ACC112 (cell line): Measurements from ENCODE around the gene KCNN3.
A peak's percentile ranks its signal among the peaks of the same experiment; 100 is the strongest.

Experiments used
- H2AFZ ChIP-seq: fragments of 200-600 bp; sonication (generic); one replicate; pipeline ENCODE4 v1.6.0; 2017; ENCODE audit warnings: antibody characterized with exemption, low read length; ENCODE audit not compliant: unreplicated experiment
- H3K27ac ChIP-seq: fragments of 200-600 bp; sonication (generic); 2 replicates; pipeline ENCODE4 v1.5.1; 2014; ENCODE audit warnings: low read depth, mild to moderate bottlenecking, antibody characterized with exemption, low read length, moderate library complexity
- H3K27me3 ChIP-seq: fragments of 200-600 bp; sonication (generic); 2 replicates; pipeline ENCODE4 v1.6.1; 2014; ENCODE audit warnings: mild to moderate bottlenecking, antibody characterized with exemption, low read length, moderate library complexity, mixed read lengths; ENCODE audit not compliant: insufficient read depth
- H3K36me3 ChIP-seq: fragments of 200-600 bp; sonication (generic); 2 replicates; pipeline ENCODE4 v1.6.1; 2016; ENCODE audit warnings: mild to moderate bottlenecking, antibody characterized with exemption, low read length, moderate library complexity, mixed read lengths; ENCODE audit not compliant: insufficient read depth
- H3K4me1 ChIP-seq: fragments of 200-600 bp; sonication (generic); one replicate; pipeline ENCODE4 v1.6.1; 2016; ENCODE audit warnings: low read length, mixed read lengths; ENCODE audit not compliant: insufficient read depth, unreplicated experiment, control insufficient read depth
- H3K4me3 ChIP-seq: fragments of 200-600 bp; sonication (generic); 2 replicates; pipeline ENCODE4 v1.5.1; 2014; ENCODE audit warnings: mild to moderate bottlenecking, low read depth, low read length
- H3K79me2 ChIP-seq: fragments of 200-600 bp; sonication (generic); one replicate; pipeline ENCODE4 v1.6.0; 2016; ENCODE audit warnings: low read length; ENCODE audit not compliant: control insufficient read depth, unreplicated experiment, insufficient read depth

The KCNN3 gene

DNA sequence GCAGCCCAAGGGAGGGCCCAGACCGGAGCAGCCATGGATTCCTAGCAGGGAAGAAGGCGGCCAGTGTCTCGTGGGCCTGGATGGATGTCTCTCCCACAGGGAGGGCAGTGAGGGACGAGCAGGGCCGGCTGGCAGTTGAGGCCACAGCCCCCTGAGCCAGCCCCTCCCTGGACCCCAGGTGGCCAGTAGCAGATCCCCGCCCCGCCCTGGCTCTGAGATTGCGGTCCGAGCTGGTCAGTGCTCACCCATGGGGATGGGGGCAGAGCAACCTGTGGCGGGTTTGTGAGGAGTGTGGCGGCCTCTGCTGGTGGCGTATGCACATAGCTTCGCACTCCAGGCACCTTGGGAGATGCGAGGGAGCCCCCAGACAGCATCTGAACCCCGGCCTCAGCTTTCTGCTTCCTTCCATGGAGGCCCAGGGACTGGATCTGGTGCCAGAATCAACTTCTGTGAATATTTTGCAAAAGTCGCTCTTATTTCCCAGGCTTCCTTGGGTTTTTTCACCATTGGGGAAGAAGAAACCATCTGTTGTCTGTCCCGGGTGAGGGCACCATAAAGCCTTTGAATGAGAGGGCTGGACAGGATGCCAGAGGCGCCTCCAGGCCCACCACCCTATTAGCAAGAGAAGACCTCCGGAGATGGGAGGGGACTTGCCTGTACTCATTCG, 8.4 kb upstream of the KCNN3 start:
- Histone ChIP-seq H2AFZ (no peak overlapping the region), H3K79me2 (no peaks in the 10 kb centered on the region), H3K27me3 (no peaks in the 10 kb centered on the region; the same call in none of the 2 replicates), H3K27ac (no peak overlapping the region), H3K4me3 (no peak overlapping the region), H3K4me1 (peaks cover 11% of the 10 kb centered on the region), H3K36me3 (no peaks in the 10 kb centered on the region)

DNA sequence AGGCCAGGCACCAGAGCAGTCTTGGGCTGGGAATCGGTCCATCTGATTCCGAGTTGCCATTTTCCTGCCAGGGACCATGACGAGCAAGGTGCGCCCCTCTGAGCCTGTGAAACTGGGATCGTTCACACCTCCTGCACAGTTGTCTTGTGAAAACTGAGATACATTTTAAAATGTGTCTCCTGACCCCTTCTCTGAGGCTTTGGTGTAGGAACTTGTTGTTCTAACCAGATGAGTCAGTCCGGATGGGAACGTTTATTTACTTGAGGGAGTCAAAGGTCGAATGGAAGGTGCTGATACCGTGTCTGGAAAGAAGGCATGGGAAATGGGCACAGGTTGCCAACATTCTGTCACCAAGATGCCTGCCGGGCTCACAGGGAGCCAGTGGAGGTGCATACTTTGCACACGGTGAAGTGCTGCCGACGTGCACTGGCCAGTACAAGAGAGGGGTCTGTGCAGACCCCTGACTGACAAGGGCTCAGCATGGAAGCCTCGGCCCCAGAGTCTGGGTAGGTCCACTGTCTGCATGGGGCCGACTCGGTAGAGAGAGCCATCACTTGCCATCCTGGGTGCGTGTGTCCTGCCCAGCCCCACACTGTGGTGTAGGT, 7.4 kb upstream of the KCNN3 start:
- H2AFZ ChIP-seq: no peak overlapping the region
- no peak overlapping the region for H3K27ac ChIP-seq
- H3K27me3 ChIP-seq: no peaks in the 10 kb centered on the region; the same call in none of the 2 replicates
- peaks cover 11% of the 10 kb centered on the region for H3K4me1 ChIP-seq
- no peak overlapping the region for H3K4me3 ChIP-seq
- no peaks in the 10 kb centered on the region for H3K36me3 ChIP-seq
- no peaks in the 10 kb centered on the region for H3K79me2 ChIP-seq

DNA sequence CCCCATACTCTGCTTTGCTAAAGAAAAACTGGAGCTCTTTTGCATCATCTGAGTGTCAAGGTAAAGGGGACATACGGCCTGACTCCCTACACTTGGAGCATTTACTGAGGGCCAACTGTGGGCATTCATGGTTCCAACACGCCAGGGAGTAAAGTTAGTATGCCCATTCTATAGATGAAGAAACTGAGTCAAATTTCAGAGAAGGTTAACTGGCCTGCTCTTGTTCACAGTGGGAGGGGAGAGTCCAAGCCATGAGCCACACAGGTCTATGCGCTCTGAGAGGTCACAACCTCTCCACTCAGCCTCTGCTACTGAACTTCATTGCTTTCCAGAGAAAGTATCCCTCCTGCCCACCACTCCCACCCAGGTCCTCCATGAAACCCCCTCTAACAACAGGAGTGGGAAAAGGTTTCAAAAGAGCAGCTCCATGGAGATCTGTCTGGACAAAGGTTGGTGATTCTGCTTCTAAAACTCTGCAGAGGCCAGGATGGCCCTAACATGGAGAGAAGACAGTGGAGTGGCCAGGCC, 6.8 kb upstream of the KCNN3 start:
- H3K79me2 ChIP-seq: no peaks in the 10 kb centered on the region
- H3K27ac ChIP-seq: no peak overlapping the region
- H2AFZ ChIP-seq: no peak overlapping the region
- no peak overlapping the region for H3K4me3 ChIP-seq
- H3K4me1 ChIP-seq: peaks cover 11% of the 10 kb centered on the region
- H3K36me3 ChIP-seq: no peaks in the 10 kb centered on the region
- H3K27me3 ChIP-seq: no peaks in the 10 kb centered on the region; the same call in none of the 2 replicates

DNA sequence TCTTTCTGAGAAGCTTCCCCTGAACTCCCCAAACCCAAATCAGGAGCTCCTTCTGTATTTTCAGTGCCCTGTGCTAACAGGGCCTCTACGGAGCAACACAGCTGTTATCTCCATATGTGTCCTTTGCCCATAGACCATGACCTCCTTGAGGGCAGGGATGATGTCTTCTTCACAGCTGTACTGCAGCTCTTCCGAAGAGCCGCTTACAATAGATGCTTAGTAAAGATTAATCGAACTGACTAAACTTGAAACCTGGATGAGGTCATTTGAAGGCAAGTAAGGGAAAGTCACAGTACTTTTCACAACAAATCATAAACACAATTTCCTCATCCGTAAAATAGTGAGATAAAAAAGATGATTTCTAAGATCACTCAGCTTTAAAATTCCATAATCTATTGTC, 4.4 kb upstream of the KCNN3 start:
- Histone ChIP-seq H3K4me1 (peaks cover 21% of the 10 kb centered on the region), H3K36me3 (no peaks in the 10 kb centered on the region), H3K79me2 (no peaks in the 10 kb centered on the region), H2AFZ (no peak overlapping the region), H3K27ac (no peak overlapping the region), H3K27me3 (peaks cover under 1% of the 10 kb centered on the region; the same call in 1 of the 2 replicates), H3K4me3 (no peak overlapping the region)

DNA sequence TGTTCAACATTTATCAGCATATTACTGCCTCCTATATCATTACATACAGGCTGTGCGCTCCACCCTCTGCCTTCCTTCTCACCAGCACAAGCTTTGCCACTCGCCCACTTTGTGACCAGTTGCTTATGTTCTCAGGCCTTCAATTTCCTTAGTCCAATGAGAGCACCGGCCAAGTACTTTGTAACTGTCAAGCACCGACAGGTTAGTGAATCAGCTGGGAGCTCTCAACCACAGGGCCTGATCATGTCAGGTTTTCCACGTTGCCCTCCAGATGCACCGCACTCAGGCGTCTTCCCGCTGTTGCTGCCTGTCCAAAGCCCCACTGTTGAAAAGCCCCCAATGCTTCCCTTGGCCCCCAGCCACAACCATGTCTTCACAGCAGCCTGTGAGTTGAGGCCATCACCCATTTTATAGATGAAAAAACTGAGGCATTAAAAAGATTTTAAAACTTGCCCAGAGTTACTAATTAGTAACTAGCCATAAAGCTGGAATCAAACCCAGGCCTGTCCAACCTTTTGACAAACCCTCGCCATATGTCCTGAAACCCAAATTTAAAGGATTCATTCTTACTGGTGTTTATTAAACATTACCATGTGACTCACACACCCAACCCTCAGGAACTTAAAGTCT, 3.4 kb upstream of the KCNN3 start:
- peaks cover 9% of the 10 kb centered on the region for H3K27me3 ChIP-seq
- no peak overlapping the region for H3K4me3 ChIP-seq
- H3K4me1 ChIP-seq: peaks cover 29% of the 10 kb centered on the region
- H3K27ac ChIP-seq: no peak overlapping the region
- no peak overlapping the region for H2AFZ ChIP-seq
- no peaks in the 10 kb centered on the region for H3K79me2 ChIP-seq
- H3K36me3 ChIP-seq: no peaks in the 10 kb centered on the region

DNA sequence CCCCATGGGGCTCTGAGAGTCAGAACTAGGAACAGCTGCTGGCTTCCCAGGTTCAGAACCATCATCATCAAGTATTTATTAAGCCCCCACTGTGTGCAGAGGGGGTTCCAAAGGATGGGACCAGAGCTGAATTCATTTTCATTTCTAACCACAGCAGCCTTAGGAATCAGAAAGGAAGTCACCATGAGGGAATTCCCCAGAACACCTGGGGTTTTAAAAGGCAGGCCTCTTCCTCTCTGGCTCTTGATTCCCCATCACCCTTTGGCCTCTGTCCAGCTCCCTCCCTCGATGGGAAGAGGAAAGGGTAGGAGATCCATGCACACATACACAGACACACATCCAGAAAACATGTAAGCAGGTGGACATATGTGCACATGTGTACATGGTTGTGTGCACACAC, 1.3 kb upstream of the KCNN3 start:
- Histone ChIP-seq H3K27ac (no peak overlapping the region), H3K27me3 (peaks cover 18% of the 10 kb centered on the region), H2AFZ (no peak overlapping the region), H3K36me3 (no peaks in the 10 kb centered on the region), H3K79me2 (no peaks in the 10 kb centered on the region), H3K4me1 (peaks cover 25% of the 10 kb centered on the region), H3K4me3 (no peak overlapping the region)

DNA sequence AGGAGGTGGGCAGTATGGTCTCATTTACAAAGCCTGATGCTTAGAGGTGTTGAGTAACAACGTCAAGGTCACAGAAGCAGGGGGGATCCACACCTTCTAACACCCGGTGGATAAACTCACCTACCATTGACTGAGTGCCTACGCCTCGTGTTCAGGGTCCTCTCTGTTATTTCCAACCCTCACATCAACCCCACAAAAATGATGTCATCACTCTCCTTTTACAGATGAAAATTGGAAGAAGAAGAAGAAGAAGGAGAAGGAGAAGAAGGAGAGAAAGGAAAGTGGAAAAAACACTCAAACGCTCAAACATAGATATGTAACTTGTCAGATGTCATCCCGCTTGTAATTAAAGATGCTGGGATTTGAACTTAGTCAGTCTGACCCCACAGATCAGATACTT, 653 bp upstream of the KCNN3 start:
- H3K27ac ChIP-seq: no peak overlapping the region
- H2AFZ ChIP-seq: peak overlapping the region; percentile 88
- no peaks in the 10 kb centered on the region for H3K79me2 ChIP-seq
- peaks cover 18% of the 10 kb centered on the region for H3K27me3 ChIP-seq
- H3K36me3 ChIP-seq: no peaks in the 10 kb centered on the region
- peaks cover 25% of the 10 kb centered on the region for H3K4me1 ChIP-seq
- peak overlapping the region; percentile 58 for H3K4me3 ChIP-seq

DNA sequence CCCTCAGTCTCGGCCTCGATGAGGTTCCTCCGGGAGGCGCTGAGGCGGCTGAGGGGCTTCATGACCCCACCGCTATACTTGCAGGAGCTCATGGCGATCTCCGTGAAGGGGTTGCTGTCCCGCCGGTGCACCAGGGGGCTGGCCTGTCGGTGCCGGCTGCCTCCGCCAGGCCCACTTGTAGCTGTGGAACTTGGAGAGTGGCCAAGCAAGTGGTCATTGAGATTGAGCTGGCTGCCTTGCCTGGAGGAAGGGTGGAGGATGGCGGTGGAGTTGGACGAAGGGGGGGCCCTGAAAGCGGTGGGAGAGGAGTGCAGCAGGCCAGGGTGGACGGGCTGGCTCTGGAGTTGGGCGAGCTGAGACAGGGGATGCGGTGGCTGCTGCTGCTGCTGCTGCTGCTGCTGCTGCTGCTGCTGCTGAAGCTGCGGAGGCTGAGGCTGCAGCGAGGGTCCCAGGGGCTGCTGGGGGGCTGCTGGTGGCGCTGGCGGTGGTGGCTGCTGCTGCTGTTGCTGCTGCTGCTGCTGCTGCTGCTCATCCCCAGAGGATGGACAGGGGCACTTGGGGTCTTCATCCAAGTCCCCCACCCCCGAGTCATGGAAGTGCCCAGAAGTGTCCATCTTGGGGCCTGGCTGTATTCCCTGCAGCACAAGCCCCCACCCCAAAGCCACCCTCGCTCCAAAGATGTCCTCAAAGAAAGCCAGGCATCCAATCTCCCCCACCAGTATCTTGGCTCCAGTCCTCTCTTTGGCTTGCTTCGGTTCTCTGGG, 548 bp downstream of the KCNN3 start:
- no peaks in the 10 kb centered on the region for H3K36me3 ChIP-seq
- peak overlapping the region; percentile 76 for H3K4me3 ChIP-seq
- peaks cover 18% of the 10 kb centered on the region for H3K27me3 ChIP-seq
- no peak overlapping the region for H3K27ac ChIP-seq
- H2AFZ ChIP-seq: no peak overlapping the region
- peaks cover 25% of the 10 kb centered on the region for H3K4me1 ChIP-seq
- no peaks in the 10 kb centered on the region for H3K79me2 ChIP-seq

DNA sequence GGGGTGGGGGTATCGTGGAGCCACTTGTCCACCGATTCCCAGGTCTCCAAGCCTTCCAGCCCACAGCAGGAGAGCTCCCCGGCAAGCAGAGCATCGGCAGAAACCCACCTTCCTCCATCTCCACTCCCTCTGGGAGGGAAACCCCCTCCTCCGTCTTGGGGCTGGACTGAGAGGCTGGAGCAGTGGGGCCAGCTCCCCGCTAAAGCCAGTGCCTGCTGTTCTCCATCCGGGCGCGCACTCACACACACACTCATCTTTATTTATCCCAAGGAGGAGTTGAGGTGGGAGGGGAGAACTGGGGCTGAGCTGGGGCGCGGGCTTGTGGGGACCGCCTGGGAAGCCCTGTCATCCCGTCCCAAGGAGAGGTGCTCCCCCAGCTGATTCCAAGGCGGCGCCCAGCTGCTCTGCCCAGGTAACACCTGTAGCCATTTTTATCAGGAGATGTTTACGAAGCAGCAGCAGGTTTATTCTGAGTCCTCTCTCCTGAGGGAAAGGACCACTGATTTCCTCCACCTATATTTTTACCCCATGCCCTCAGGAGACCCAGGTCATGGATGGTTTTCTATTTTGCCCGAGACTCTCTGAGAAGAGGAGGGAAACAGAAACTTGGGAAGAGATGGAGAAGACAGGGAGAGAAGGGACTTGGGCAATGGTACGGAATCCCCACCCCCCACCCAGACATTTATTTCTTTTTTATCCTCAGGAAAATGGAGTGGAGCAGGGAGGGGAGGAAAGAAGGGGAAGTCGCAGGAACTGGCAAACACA, 2.1 kb downstream of the KCNN3 start:
- no peaks in the 10 kb centered on the region for H3K36me3 ChIP-seq
- peak overlapping the region; percentile 76 for H3K4me3 ChIP-seq
- peaks cover 18% of the 10 kb centered on the region for H3K27me3 ChIP-seq
- no peak overlapping the region for H2AFZ ChIP-seq
- no peak overlapping the region for H3K27ac ChIP-seq
- H3K79me2 ChIP-seq: no peaks in the 10 kb centered on the region
- peaks cover 25% of the 10 kb centered on the region for H3K4me1 ChIP-seq
